ENCODE measurements around the gene UGT1A4. TPM values are rescaled to one million over a fixed set of nuclear protein-coding genes. Genes with fewer than 3 reads are reported as not detected.
"Not testable (repeated sequence)": the region's sequence is repeated elsewhere in the genome, so short reads cannot be mapped to it uniquely, and the experiment has no call there.

The UGT1A4 gene
- total RNA-seq, 1 donor from 2014 or later: not detected

- Histone ChIP-seq H3K4me1 (no peaks in the 10 kb centered on the region), H3K4me3 (no peak overlapping the region), H3K27ac (no peak overlapping the region), H3K9me3 (no peaks in the 10 kb centered on the region), H3K27me3 (no peaks in the 10 kb centered on the region), H3K36me3 (no peaks in the 10 kb centered on the region)
- peak; percentile 41 for ATAC-seq
- no peak for TF ChIP-seq CTCF (IDR thresholded peaks at IDR 0.05)
- DNase-seq: no peak
- intact Hi-C loops (cut with DNase I): no loop called here
These were observed 28.1 kb downstream of the UGT1A4 start for GRCh38 chr2:233746475-233747282.

GRCh38 chr2:233747283-233747544, 28.7 kb downstream of the UGT1A4 start:
- H3K4me3 ChIP-seq: no peak overlapping the region
- no peaks in the 10 kb centered on the region for H3K9me3 ChIP-seq
- no peaks in the 10 kb centered on the region for H3K36me3 ChIP-seq
- no peaks in the 10 kb centered on the region for H3K4me1 ChIP-seq
- no peaks in the 10 kb centered on the region for H3K27me3 ChIP-seq
- intact Hi-C loops (cut with DNase I): no loop called here
- ATAC-seq: peak; percentile 21
- H3K27ac ChIP-seq: no peak overlapping the region
- DNase-seq: no peak
- TF ChIP-seq CTCF (IDR thresholded peaks at IDR 0.05): no peak

GRCh38 chr2:233750689-233751088, 32.2 kb downstream of the UGT1A4 start:
- intact Hi-C loops (cut with DNase I); DNase-seq; ATAC-seq: not testable (repeated sequence)

GRCh38 chr2:233751212-233752009, 32.9 kb downstream of the UGT1A4 start:
- H3K9me3 ChIP-seq; H3K27me3 ChIP-seq; H3K4me1 ChIP-seq; ATAC-seq; H3K27ac ChIP-seq; DNase-seq; H3K4me3 ChIP-seq; H3K36me3 ChIP-seq; intact Hi-C loops (cut with DNase I): not testable (repeated sequence)

More at GRCh38 chr2:233750689-233751088, 32.2 kb downstream of the UGT1A4 start:
- not testable (repeated sequence) for H3K4me1 ChIP-seq, H3K4me3 ChIP-seq, H3K27ac ChIP-seq, H3K36me3 ChIP-seq, H3K27me3 ChIP-seq, H3K9me3 ChIP-seq

GRCh38 chr2:233754872-233755611, 36.5 kb downstream of the UGT1A4 start:
- Histone ChIP-seq H3K9me3 (no peaks in the 10 kb centered on the region), H3K36me3 (no peaks in the 10 kb centered on the region), H3K4me1 (no peaks in the 10 kb centered on the region), H3K27me3 (no peaks in the 10 kb centered on the region), H3K27ac (no peak overlapping the region), H3K4me3 (no peak overlapping the region)
- intact Hi-C loops (cut with DNase I): no loop called here
- DNase-seq (no peak), ATAC-seq (no peak)
- TF ChIP-seq CTCF (IDR thresholded peaks at IDR 0.05): no peak

- no peak overlapping the region for H3K27ac ChIP-seq
- no peaks in the 10 kb centered on the region for H3K27me3 ChIP-seq
- no peak overlapping the region for H3K4me3 ChIP-seq
- intact Hi-C loops (cut with DNase I): no loop called here
- DNase-seq: no peak
- H3K9me3 ChIP-seq: no peaks in the 10 kb centered on the region
- H3K36me3 ChIP-seq: no peaks in the 10 kb centered on the region
- no peak for TF ChIP-seq CTCF (IDR thresholded peaks at IDR 0.05)
- H3K4me1 ChIP-seq: no peaks in the 10 kb centered on the region
- ATAC-seq: no peak
These were observed 38.0 kb downstream of the UGT1A4 start for GRCh38 chr2:233756429-233757081.

Data from upper lobe of right lung (tissue), 1 donor.